SHP77 treated with DMSO at 0.1 percent for 48 hours (cell line): Measurements from ENCODE around the gene PDE4DIP.
"Not testable (repeated sequence)": the region's sequence is repeated elsewhere in the genome, so short reads cannot be mapped to it uniquely, and the experiment has no call there.

Experiments used
- DNase-seq: peaks from one replicate; lab custom pipeline; 2025; lab: John Stamatoyannopoulos, UW

Gene PDE4DIP

GRCh38 chr1:148975866-148976537, 131.8 kb downstream of the PDE4DIP start:
- DNase-seq = not testable (repeated sequence)

- not testable (repeated sequence) for DNase-seq
Measured at GRCh38 chr1:148977785-148978184, 133.6 kb downstream of the PDE4DIP start.

- DNase-seq = not testable (repeated sequence)
Measured at GRCh38 chr1:148989378-148989777, 145.2 kb downstream of the PDE4DIP start.

GRCh38 chr1:148990233-148990788, 146.1 kb downstream of the PDE4DIP start:
- not testable (repeated sequence) for DNase-seq

GRCh38 chr1:148991818-148992217, 147.6 kb downstream of the PDE4DIP start:
- DNase-seq = not testable (repeated sequence)

GRCh38 chr1:148992364-148992763, 148.1 kb downstream of the PDE4DIP start:
- DNase-seq = not testable (repeated sequence)

GRCh38 chr1:148996449-148997224, 152.4 kb downstream of the PDE4DIP start:
- DNase-seq = not testable (repeated sequence)

GRCh38 chr1:148997405-148997804, 153.2 kb downstream of the PDE4DIP start:
- DNase-seq = not testable (repeated sequence)

- not testable (repeated sequence) for DNase-seq
Measured at GRCh38 chr1:149002664-149003063, 158.4 kb downstream of the PDE4DIP start.

- DNase-seq = not testable (repeated sequence)
Measured at GRCh38 chr1:149008326-149008725, 164.1 kb downstream of the PDE4DIP start.

GRCh38 chr1:149008769-149009168, 164.5 kb downstream of the PDE4DIP start:
- not testable (repeated sequence) for DNase-seq

- not testable (repeated sequence) for DNase-seq
Measured at GRCh38 chr1:149009761-149010160, 165.5 kb downstream of the PDE4DIP start.

- not testable (repeated sequence) for DNase-seq
Measured at GRCh38 chr1:149012599-149012998, 168.4 kb downstream of the PDE4DIP start.

- not testable (repeated sequence) for DNase-seq
Measured at GRCh38 chr1:149013513-149013912, 169.3 kb downstream of the PDE4DIP start.

- DNase-seq = not testable (repeated sequence)
Measured at GRCh38 chr1:149015522-149015921, 171.3 kb downstream of the PDE4DIP start.

GRCh38 chr1:149016626-149017025, 172.4 kb downstream of the PDE4DIP start:
- DNase-seq = not testable (repeated sequence)

- DNase-seq = not testable (repeated sequence)
Measured at GRCh38 chr1:149018577-149018976, 174.3 kb downstream of the PDE4DIP start.

- not testable (repeated sequence) for DNase-seq
Measured at GRCh38 chr1:149024327-149024726, 180.1 kb downstream of the PDE4DIP start.

GRCh38 chr1:149033916-149034315, 189.7 kb downstream of the PDE4DIP start:
- not testable (repeated sequence) for DNase-seq

GRCh38 chr1:149043056-149043455, 198.8 kb downstream of the PDE4DIP start:
- not testable (repeated sequence) for DNase-seq

- DNase-seq = not testable (repeated sequence)
Measured at GRCh38 chr1:149064611-149065010, 220.4 kb downstream of the PDE4DIP start.

- DNase-seq = not testable (repeated sequence)
Measured at GRCh38 chr1:149075505-149076127, 231.4 kb downstream of the PDE4DIP start.
